Measurements from ENCODE around the gene DGKZ. TPM values are rescaled to one million over a fixed set of nuclear protein-coding genes. Genes with fewer than 3 reads are reported as not detected.
A peak's percentile ranks its signal among the peaks of the same experiment; 100 is the strongest.

The DGKZ gene
- total RNA-seq (10 to 100 TPM; 22.5 to 76.7 (median 34.2) TPM), polyA plus RNA-seq (10 to 100 TPM; 16.6 to 71.9 (median 19.2) TPM)

GRCh38 chr11:46346886-46347636 lies at the start of gene DGKZ:
TSS of gene DGKZ (plus strand) at chr11:46347463. CDS start at chr11:46347660, 197 bp downstream.
- Histone ChIP-seq H3K36me3 (no peaks in the 10 kb centered on the region), H3K4me3 (peak within 1 kb of the TSS; percentile 78 to 92 (median 82)), H3K27me3 (no peaks in the 10 kb centered on the region), H3K4me1 (peaks cover 0 to 38% (median 29%) of the 10 kb centered on the region in 4 donors), H3K27ac (peak within 1 kb of the TSS; percentile 55 to 67 (median 62)), H3K9me3 (no peaks in the 10 kb centered on the region)
- TF ChIP-seq POLR2AphosphoS5 (IDR thresholded peaks at IDR 0.05): peak in 3 of 4 donors; percentile 26 to 70 (median 34)
- TF ChIP-seq, protein P1, sequence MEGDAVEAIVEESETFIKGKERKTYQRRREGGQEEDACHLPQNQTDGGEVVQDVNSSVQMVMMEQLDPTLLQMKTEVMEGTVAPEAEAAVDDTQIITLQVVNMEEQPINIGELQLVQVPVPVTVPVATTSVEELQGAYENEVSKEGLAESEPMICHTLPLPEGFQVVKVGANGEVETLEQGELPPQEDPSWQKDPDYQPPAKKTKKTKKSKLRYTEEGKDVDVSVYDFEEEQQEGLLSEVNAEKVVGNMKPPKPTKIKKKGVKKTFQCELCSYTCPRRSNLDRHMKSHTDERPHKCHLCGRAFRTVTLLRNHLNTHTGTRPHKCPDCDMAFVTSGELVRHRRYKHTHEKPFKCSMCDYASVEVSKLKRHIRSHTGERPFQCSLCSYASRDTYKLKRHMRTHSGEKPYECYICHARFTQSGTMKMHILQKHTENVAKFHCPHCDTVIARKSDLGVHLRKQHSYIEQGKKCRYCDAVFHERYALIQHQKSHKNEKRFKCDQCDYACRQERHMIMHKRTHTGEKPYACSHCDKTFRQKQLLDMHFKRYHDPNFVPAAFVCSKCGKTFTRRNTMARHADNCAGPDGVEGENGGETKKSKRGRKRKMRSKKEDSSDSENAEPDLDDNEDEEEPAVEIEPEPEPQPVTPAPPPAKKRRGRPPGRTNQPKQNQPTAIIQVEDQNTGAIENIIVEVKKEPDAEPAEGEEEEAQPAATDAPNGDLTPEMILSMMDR (IDR thresholded peaks at IDR 0.05): peak in 2 of 4 experiments; percentile 9 to 74
- TF ChIP-seq EP300 (IDR thresholded peaks at IDR 0.05): no peak
- intact Hi-C loops (cut with DNase I): loop anchor here (1.0 kb wide), 1 partner anchor 20 kb away; no protein-coding TSS in a partner anchor
- 4 to 7% methylated on average over 80 of the region's 80 CpGs for WGBS, 2 donors
- DNase-seq: peak; percentile 93

GRCh38 chr11:46298699-46299433 lies 48.4 kb upstream of the DGKZ start:
- intact Hi-C loops (cut with DNase I): loop anchor here (5.0 to 10.0 kb wide), 2 partner anchors 177 to 334 kb away; partner anchors contain the start of gene PHF21A
- Histone ChIP-seq H3K4me1 (peaks cover 0 to 31% (median 30%) of the 10 kb centered on the region in 4 donors), H3K4me3 (no peak overlapping the region), H3K27me3 (no peaks in the 10 kb centered on the region), H3K36me3 (no peaks in the 10 kb centered on the region), H3K27ac (peak overlapping the region in 2 of 4 donors; percentile 7 to 22), H3K9me3 (no peaks in the 10 kb centered on the region)
- WGBS, 2 donors: 71 to 75% methylated on average over 8 of the region's 8 CpGs
- TF ChIP-seq POLR2AphosphoS5 (IDR thresholded peaks at IDR 0.05) (no peak), POLR2A (IDR thresholded peaks at IDR 0.05) (no peak), EP300 (IDR thresholded peaks at IDR 0.05) (no peak)
- TF ChIP-seq, protein P1 (IDR thresholded peaks at IDR 0.05): no peak
- DNase-seq: no peak

GRCh38 chr11:46299451-46299961 lies 47.8 kb upstream of the DGKZ start:
- no peak for DNase-seq
- no peak overlapping the region for H3K4me3 ChIP-seq
- intact Hi-C loops (cut with DNase I): loop anchor here (5.0 to 10.0 kb wide), 2 partner anchors 177 to 335 kb away; partner anchors contain the start of gene PHF21A
- TF ChIP-seq POLR2A (IDR thresholded peaks at IDR 0.05): no peak
- peaks cover 0 to 29% (median 27%) of the 10 kb centered on the region in 4 donors for H3K4me1 ChIP-seq
- H3K9me3 ChIP-seq: no peaks in the 10 kb centered on the region
- H3K36me3 ChIP-seq: no peaks in the 10 kb centered on the region
- no peaks in the 10 kb centered on the region for H3K27me3 ChIP-seq
- 67 to 87% methylated on average over 5 of the region's 5 CpGs for WGBS, 2 donors
- peak overlapping the region in 2 of 4 donors; percentile 7 to 22 for H3K27ac ChIP-seq

- H3K27ac ChIP-seq: no peak overlapping the region
- 92 to 93% methylated on average over 7 of the region's 7 CpGs for WGBS, 2 donors
Observed at GRCh38 chr11:46300270-46300669, 47.0 kb upstream of the DGKZ start.

More at GRCh38 chr11:46300270-46300669, 47.0 kb upstream of the DGKZ start:
- DNase-seq: no peak
- Histone ChIP-seq H3K27me3 (no peaks in the 10 kb centered on the region), H3K36me3 (no peaks in the 10 kb centered on the region), H3K4me1 (peaks cover 0 to 21% (median 19%) of the 10 kb centered on the region in 4 donors), H3K4me3 (no peak overlapping the region), H3K9me3 (no peaks in the 10 kb centered on the region)
- TF ChIP-seq POLR2A (IDR thresholded peaks at IDR 0.05): no peak
- TF ChIP-seq EP300 (IDR thresholded peaks at IDR 0.05): no peak
- TF ChIP-seq POLR2AphosphoS5 (IDR thresholded peaks at IDR 0.05): no peak
- TF ChIP-seq, protein P1 (IDR thresholded peaks at IDR 0.05): no peak
- intact Hi-C loops (cut with DNase I): no loop called here

All from sigmoid colon (tissue), 7 donors.